ENCODE data around the gene NDUFS2. TPM values are rescaled to one million over a fixed set of nuclear protein-coding genes. Genes with fewer than 3 reads are reported as not detected.

Gene NDUFS2
- total and polyA plus RNA-seq, 2 experiments from 2014 or later, result 183 to 367 TPM

DNA sequence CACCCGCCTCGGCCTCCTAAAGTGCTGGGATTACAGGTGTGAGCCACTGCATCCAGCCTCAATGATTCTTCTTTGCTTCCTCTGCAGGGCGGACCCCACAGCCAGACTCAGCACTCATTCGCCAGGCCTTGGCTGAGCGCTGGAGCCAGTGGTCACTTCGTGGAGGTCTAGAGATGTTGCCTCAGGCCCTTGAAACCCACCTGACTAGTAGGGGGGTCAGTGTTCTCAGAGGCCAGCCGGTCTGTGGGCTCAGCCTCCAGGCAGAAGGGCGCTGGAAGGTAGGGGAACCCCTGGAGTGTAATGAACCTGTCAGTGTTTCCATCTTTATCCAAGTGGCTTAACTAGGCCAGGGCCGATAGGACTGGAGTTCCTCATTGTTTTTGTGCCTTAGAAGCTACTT, 33.3 kb upstream of the NDUFS2 start:
- H3K9me3 ChIP-seq (ENCODE audit: low read depth), result no peaks in the 10 kb centered on the region
- no peak overlapping the region for H3K27ac ChIP-seq
- no peaks in the 10 kb centered on the region for H3K4me1 ChIP-seq (ENCODE audit: low read depth)
- no peak overlapping the region for H3K4me3 ChIP-seq
- peaks cover 30% of the 10 kb centered on the region for H3K36me3 ChIP-seq
- no peaks in the 10 kb centered on the region for H3K27me3 ChIP-seq
- TF ChIP-seq, protein P1, sequence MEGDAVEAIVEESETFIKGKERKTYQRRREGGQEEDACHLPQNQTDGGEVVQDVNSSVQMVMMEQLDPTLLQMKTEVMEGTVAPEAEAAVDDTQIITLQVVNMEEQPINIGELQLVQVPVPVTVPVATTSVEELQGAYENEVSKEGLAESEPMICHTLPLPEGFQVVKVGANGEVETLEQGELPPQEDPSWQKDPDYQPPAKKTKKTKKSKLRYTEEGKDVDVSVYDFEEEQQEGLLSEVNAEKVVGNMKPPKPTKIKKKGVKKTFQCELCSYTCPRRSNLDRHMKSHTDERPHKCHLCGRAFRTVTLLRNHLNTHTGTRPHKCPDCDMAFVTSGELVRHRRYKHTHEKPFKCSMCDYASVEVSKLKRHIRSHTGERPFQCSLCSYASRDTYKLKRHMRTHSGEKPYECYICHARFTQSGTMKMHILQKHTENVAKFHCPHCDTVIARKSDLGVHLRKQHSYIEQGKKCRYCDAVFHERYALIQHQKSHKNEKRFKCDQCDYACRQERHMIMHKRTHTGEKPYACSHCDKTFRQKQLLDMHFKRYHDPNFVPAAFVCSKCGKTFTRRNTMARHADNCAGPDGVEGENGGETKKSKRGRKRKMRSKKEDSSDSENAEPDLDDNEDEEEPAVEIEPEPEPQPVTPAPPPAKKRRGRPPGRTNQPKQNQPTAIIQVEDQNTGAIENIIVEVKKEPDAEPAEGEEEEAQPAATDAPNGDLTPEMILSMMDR (IDR thresholded peaks at IDR 0.05; ENCODE audit: low read depth, low read length), result no peak
- DNase-seq (ENCODE audit: low read depth in 1 of 2, low spot score in 1 of 2), result no peak

DNA sequence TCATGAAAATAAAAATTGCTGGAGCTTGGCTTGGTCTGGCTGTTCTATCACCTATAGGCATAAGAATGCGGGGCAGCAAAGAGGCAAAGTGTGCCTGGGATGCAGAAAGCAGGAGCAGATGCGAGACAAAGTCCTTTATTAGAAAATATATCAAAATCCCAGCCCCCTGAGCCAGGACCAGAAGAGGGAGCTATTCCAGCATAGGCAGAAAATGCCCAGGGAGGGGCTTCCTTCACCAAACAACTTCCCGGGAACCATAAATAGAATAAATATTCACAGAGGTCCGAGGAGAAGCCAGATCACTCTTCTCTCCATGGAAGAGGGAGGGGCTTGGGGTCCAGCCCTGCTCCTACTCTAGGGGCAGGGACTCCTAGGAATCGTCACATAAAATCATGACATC, 31.0 kb upstream of the NDUFS2 start:
- Histone ChIP-seq H3K4me1 (ENCODE audit: low read depth) (no peaks in the 10 kb centered on the region), H3K36me3 (peaks cover 37% of the 10 kb centered on the region), H3K27ac (no peak overlapping the region), H3K4me3 (no peak overlapping the region), H3K27me3 (no peaks in the 10 kb centered on the region), H3K9me3 (ENCODE audit: low read depth) (no peaks in the 10 kb centered on the region)
- DNase-seq (ENCODE audit: low read depth in 1 of 2, low spot score in 1 of 2), result no peak
- TF ChIP-seq, protein P1 (IDR thresholded peaks at IDR 0.05; ENCODE audit: low read depth, low read length), result peak; percentile 15

DNA sequence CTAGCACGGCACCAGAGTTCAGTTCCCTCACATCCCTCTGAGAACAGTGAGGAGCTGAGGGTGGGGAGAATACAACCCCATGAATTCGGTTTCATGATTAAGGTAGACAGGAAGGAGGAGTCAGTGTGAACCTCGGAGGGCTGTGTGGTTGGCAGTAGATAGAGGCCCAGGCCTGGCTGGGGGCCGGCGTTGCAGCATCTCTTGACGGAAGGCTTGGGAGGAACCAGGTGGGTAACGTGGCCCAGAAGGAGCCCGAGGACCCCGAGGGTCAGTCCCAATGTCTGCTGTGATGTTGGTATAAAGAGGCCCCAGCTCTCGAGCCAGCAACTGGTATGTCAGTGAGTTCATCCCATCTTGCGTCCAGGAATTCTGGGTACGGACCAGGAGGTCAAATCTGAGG, 30.5 kb upstream of the NDUFS2 start:
- Histone ChIP-seq H3K36me3 (peaks cover 37% of the 10 kb centered on the region), H3K4me3 (no peak overlapping the region), H3K4me1 (ENCODE audit: low read depth) (no peaks in the 10 kb centered on the region), H3K9me3 (ENCODE audit: low read depth) (no peaks in the 10 kb centered on the region), H3K27ac (no peak overlapping the region), H3K27me3 (no peaks in the 10 kb centered on the region)
- TF ChIP-seq, protein P1 (IDR thresholded peaks at IDR 0.05; ENCODE audit: low read depth, low read length), result no peak
- DNase-seq (ENCODE audit: low read depth in 1 of 2, low spot score in 1 of 2), result no peak

DNA sequence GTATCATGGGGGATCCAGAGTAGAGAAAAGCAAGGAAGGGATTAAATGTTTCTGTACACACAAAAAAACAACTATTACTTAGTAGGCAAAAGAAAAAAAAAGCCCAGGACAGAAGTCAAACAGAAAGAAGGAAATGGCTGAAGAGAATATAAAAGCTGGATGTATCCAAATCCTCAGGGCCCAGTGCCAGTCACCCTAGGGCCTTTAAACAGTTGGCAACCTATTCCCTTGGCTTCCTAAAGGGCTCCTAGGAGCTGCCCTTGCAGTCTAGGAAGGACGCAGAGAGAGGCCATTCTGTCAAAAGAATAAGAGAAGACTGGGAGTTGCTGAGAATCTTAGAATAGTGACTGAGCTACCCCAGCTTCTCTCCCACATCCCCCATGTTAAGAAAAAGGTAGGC, 29.8 kb upstream of the NDUFS2 start:
- TF ChIP-seq, protein P1 (IDR thresholded peaks at IDR 0.05; ENCODE audit: low read depth, low read length), result no peak
- H3K4me1 ChIP-seq (ENCODE audit: low read depth), result no peaks in the 10 kb centered on the region
- H3K27me3 ChIP-seq, result no peaks in the 10 kb centered on the region
- no peak overlapping the region for H3K4me3 ChIP-seq
- no peak for DNase-seq (ENCODE audit: low read depth in 1 of 2, low spot score in 1 of 2)
- H3K9me3 ChIP-seq (ENCODE audit: low read depth), result no peaks in the 10 kb centered on the region
- no peak overlapping the region for H3K27ac ChIP-seq
- peaks cover 37% of the 10 kb centered on the region for H3K36me3 ChIP-seq

DNA sequence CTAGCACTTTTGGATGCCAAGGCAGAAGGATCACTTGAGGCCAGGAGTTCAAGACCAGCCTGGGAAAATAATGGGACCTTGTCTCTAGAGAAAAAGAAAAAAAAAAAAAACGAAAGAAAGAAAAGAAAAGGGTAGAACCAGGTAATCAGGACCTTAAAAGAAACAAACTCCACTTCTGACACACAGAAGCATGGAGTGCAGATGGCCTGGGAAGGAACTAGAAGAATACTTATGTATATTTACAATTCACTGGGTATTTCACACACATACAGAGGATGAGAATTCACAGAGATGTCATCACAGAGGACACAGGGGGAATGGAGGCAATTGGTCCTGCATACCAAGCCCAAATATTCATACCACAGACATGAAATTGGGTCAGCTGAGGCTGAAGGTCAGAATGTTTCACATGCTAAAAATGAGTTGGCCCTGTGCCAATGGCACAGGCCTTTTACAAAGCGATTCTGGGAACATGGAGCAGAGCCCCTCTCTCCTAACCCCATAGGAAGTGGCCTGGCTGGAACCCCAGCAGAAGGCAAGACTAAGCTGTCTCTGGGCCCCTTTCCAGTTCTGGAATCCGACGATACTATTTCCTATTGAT, 29.3 kb upstream of the NDUFS2 start:
- TF ChIP-seq, protein P1 (IDR thresholded peaks at IDR 0.05; ENCODE audit: low read depth, low read length), result no peak
- no peaks in the 10 kb centered on the region for H3K27me3 ChIP-seq
- no peaks in the 10 kb centered on the region for H3K9me3 ChIP-seq (ENCODE audit: low read depth)
- peak in 1 of 2 donors; percentile 91 for DNase-seq (ENCODE audit: low read depth in 1 of 2, low spot score in 1 of 2)
- no peaks in the 10 kb centered on the region for H3K4me1 ChIP-seq (ENCODE audit: low read depth)
- H3K36me3 ChIP-seq, result peaks cover 37% of the 10 kb centered on the region
- H3K27ac ChIP-seq, result no peak overlapping the region
- H3K4me3 ChIP-seq, result no peak overlapping the region
